GM21367 (cell line): ENCODE data around the gene FYN.

Experiments used
- ATAC-seq: cut with Tn5 transposase; IDR thresholded peaks from one replicate; pipeline ENCODE4 v1.9.1; 2021; ENCODE audit not compliant: unreplicated experiment

Gene FYN

DNA sequence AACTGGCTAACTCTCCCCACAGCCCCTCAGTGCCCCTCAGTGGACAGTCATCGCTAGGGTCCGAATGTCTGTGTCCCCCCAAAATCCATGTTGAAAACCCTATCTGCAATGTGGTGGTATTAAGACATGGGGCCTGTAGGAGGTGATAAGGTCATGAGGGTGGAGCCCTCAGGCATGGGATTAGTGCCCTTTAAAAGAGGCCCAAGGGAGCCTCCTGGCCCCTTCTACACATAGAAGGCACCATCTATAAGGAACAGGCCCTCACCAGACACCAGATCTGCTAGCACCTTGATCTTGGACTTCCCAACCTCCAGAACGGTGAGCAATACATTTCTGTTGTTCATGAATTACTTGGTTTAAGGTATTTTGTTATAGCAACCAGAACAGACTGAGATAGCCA lies 260.9 kb downstream of the FYN start:
- no peak for ATAC-seq

DNA sequence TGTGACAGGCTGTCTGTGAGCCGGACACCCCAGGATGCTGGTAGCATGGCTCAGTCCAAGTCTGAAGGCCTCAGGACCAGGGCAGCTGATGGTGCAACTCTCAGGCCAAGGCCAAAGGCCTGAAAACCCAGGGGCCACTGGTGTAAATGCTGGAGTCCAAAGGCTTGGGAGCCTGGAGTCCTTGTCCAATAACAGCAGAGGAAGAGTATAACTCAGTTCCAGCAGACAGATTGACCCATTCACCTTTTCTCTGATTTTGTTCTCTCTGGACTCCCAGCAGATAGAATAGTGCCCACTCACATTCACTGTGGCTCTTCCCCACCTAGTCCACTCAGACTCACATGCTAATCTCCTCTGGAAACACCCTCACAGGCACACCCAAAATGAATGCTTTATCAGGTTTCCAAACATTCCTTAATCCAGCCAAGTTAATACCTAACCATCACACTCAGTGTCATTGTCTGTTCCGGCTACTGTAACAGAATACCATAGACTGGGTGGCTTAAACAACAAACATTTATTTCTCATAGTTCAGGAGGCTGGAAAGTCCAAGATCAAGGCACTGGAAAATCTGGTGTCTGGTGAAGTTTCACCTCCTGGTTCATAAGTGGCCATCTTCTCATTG lies 262.6 kb downstream of the FYN start:
- no peak for ATAC-seq
